ENCODE results near the gene CNOT8.

GRCh38 chr5:154885439-154885838, 27.0 kb downstream of the CNOT8 start:
- TF ChIP-seq CTCF (IDR thresholded peaks at IDR 0.05; ENCODE audit: low read depth, low read length, poor library complexity, severe bottlenecking) = no peak
- TF ChIP-seq EZH2phosphoT487 (IDR thresholded peaks at IDR 0.05; ENCODE audit: borderline replicate concordance, low read length) = no peak
